ENCODE results near the gene SPATA20. TPM values are rescaled to one million over a fixed set of nuclear protein-coding genes. Genes with fewer than 3 reads are reported as not detected.
A peak's percentile ranks its signal among the peaks of the same experiment; 100 is the strongest.

Gene SPATA20
- 146 TPM in 2 replicates for total RNA-seq (2014; rRNA removed; shearing (Covaris generic))
- polyA plus RNA-seq (2016; fragmentation: Nextera tagmentation; extraction: Ambion mirVana), result 89.9 and 91.2 TPM in 2 replicates

- H3K9me3 ChIP-seq (ENCODE audit: low read depth), result no peaks in the 10 kb centered on the region
- 2% methylated on average over 26 to 32 of the region's 42 CpGs for WGBS, 2 experiments (ENCODE audit: low coverage in 1 of 2, low lambda C conversion rate in 2 of 2, missing lambda C conversion rate in 2 of 2)
- H3K79me2 ChIP-seq (ENCODE audit: insufficient read depth), result peaks cover 15% of the 10 kb centered on the region
- no peaks in the 10 kb centered on the region for H4K20me1 ChIP-seq (ENCODE audit: insufficient read depth)
- peaks cover 15% of the 10 kb centered on the region for H3K4me1 ChIP-seq (ENCODE audit: insufficient read depth)
- peak within 1 kb of the TSS; percentile 81 for H2AFZ ChIP-seq
- H3K4me3 ChIP-seq, result peak within 1 kb of the TSS; percentile 81
- peak within 1 kb of the TSS; percentile 96 for H3K4me2 ChIP-seq (ENCODE audit: unreplicated experiment)
- no peaks in the 10 kb centered on the region for H3F3A ChIP-seq (ENCODE audit: insufficient read depth)
- H3K9ac ChIP-seq, result peak within 1 kb of the TSS; percentile 85
- no peaks in the 10 kb centered on the region for H3K27me3 ChIP-seq (replicated peaks; ENCODE audit: insufficient read depth)
- TF ChIP-seq EZH2phosphoT487 (IDR thresholded peaks at IDR 0.05; ENCODE audit: insufficient read depth, low read depth) (no peak), EZH2 (IDR thresholded peaks at IDR 0.05; ENCODE audit: insufficient read depth, poor library complexity, severe bottlenecking) (no peak)
- peak; percentile 97 for DNase-seq
- 0 out of 2 replicates have a peak within 1 kb of the TSS, but pooled peaks have one; percentile 23 for H3K27ac ChIP-seq
- no peaks in the 10 kb centered on the region for H3K36me3 ChIP-seq (ENCODE audit: low read depth)
- in situ Hi-C loops (cut with MboI), result loop anchor here (5.0 kb wide), 1 partner anchor 150 kb away; no protein-coding TSS in a partner anchor
- no peaks in the 10 kb centered on the region for H3K9me2 ChIP-seq (ENCODE audit: insufficient read depth)
These were observed at the start of gene SPATA20 for GRCh38 chr17:50547035-50547735. TSS of gene SPATA20 (plus strand) at chr17:50547174. CDS start at chr17:50547209, 35 bp downstream.

GRCh38 chr17:50498021-50498874, 48.7 kb upstream of the SPATA20 start:
- no peaks in the 10 kb centered on the region for H3K79me2 ChIP-seq (ENCODE audit: insufficient read depth)
- H3K9ac ChIP-seq, result no peak overlapping the region
- H3K9me2 ChIP-seq (ENCODE audit: insufficient read depth), result no peaks in the 10 kb centered on the region
- H3K9me3 ChIP-seq (ENCODE audit: low read depth), result no peaks in the 10 kb centered on the region
- no peak overlapping the region for H3K4me3 ChIP-seq
- DNase-seq, result no peak
- no peak overlapping the region for H2AFZ ChIP-seq
- no peaks in the 10 kb centered on the region for H3F3A ChIP-seq (ENCODE audit: insufficient read depth)
- no peaks in the 10 kb centered on the region for H3K27me3 ChIP-seq (replicated peaks; ENCODE audit: insufficient read depth)
- peaks cover 5% of the 10 kb centered on the region; the same call in 1 of the 2 replicates for H3K4me1 ChIP-seq (ENCODE audit: insufficient read depth)
- 85% methylated on average over 7 of the region's 7 CpGs for whole genome bisulfite sequencing, 2 experiments (ENCODE audit: low coverage in 1 of 2, low lambda C conversion rate in 2 of 2, missing lambda C conversion rate in 2 of 2)
- no peaks in the 10 kb centered on the region for H3K36me3 ChIP-seq (ENCODE audit: low read depth)
- in situ Hi-C loops (cut with MboI), result loop anchor here (25.0 kb wide), 1 partner anchor 89 kb away; no protein-coding TSS in a partner anchor
- TF ChIP-seq EZH2phosphoT487 (IDR thresholded peaks at IDR 0.05; ENCODE audit: insufficient read depth, low read depth) (no peak), EZH2 (IDR thresholded peaks at IDR 0.05; ENCODE audit: insufficient read depth, poor library complexity, severe bottlenecking) (no peak)
- no peak overlapping the region for H3K27ac ChIP-seq
- H3K4me2 ChIP-seq (ENCODE audit: unreplicated experiment), result no peak overlapping the region
- H4K20me1 ChIP-seq (ENCODE audit: insufficient read depth), result no peaks in the 10 kb centered on the region

- H3K4me3 ChIP-seq, result no peak overlapping the region
- no peaks in the 10 kb centered on the region for H4K20me1 ChIP-seq (ENCODE audit: insufficient read depth)
- in situ Hi-C loops (cut with MboI), result loop anchor here (25.0 kb wide), 1 partner anchor 88 kb away; no protein-coding TSS in a partner anchor
- H3K9me3 ChIP-seq (ENCODE audit: low read depth), result no peaks in the 10 kb centered on the region
- no peaks in the 10 kb centered on the region for H3K9me2 ChIP-seq (ENCODE audit: insufficient read depth)
- no peak for DNase-seq
- no peak overlapping the region for H3K4me2 ChIP-seq (ENCODE audit: unreplicated experiment)
- no peaks in the 10 kb centered on the region for H3K36me3 ChIP-seq (ENCODE audit: low read depth)
- no peak for TF ChIP-seq EZH2phosphoT487 (IDR thresholded peaks at IDR 0.05; ENCODE audit: insufficient read depth, low read depth)
- TF ChIP-seq EZH2 (IDR thresholded peaks at IDR 0.05; ENCODE audit: insufficient read depth, poor library complexity, severe bottlenecking), result no peak
- H3K27ac ChIP-seq, result no peak overlapping the region
- no peak overlapping the region for H2AFZ ChIP-seq
- peaks cover 5% of the 10 kb centered on the region; the same call in 1 of the 2 replicates for H3K4me1 ChIP-seq (ENCODE audit: insufficient read depth)
- H3K79me2 ChIP-seq (ENCODE audit: insufficient read depth), result no peaks in the 10 kb centered on the region
- no peak overlapping the region for H3K9ac ChIP-seq
- no peaks in the 10 kb centered on the region for H3F3A ChIP-seq (ENCODE audit: insufficient read depth)
- no peaks in the 10 kb centered on the region for H3K27me3 ChIP-seq (replicated peaks; ENCODE audit: insufficient read depth)
These were observed 47.7 kb upstream of the SPATA20 start for GRCh38 chr17:50499270-50499669.

- DNase-seq, result no peak
- no peaks in the 10 kb centered on the region for H3K9me2 ChIP-seq (ENCODE audit: insufficient read depth)
- H3K79me2 ChIP-seq (ENCODE audit: insufficient read depth), result no peaks in the 10 kb centered on the region
- TF ChIP-seq EZH2 (IDR thresholded peaks at IDR 0.05; ENCODE audit: insufficient read depth, poor library complexity, severe bottlenecking) (no peak), EZH2phosphoT487 (IDR thresholded peaks at IDR 0.05; ENCODE audit: insufficient read depth, low read depth) (no peak)
- in situ Hi-C loops (cut with MboI), result loop anchor here (25.0 kb wide), 2 partner anchors 88 to 463 kb away; no protein-coding TSS in a partner anchor
- no peaks in the 10 kb centered on the region for H3K9me3 ChIP-seq (ENCODE audit: low read depth)
- H3K9ac ChIP-seq, result no peak overlapping the region
- H3K36me3 ChIP-seq (ENCODE audit: low read depth), result no peaks in the 10 kb centered on the region
- 87 to 97% methylated on average over 2 of the region's 2 CpGs for WGBS, 2 experiments (ENCODE audit: low coverage in 1 of 2, low lambda C conversion rate in 2 of 2, missing lambda C conversion rate in 2 of 2)
- no peak overlapping the region for H3K4me3 ChIP-seq
- peaks cover 5% of the 10 kb centered on the region; the same call in 1 of the 2 replicates for H3K4me1 ChIP-seq (ENCODE audit: insufficient read depth)
- H2AFZ ChIP-seq, result no peak overlapping the region
- H3K27me3 ChIP-seq (replicated peaks; ENCODE audit: insufficient read depth), result no peaks in the 10 kb centered on the region
- no peak overlapping the region for H3K27ac ChIP-seq
- no peaks in the 10 kb centered on the region for H3F3A ChIP-seq (ENCODE audit: insufficient read depth)
- no peaks in the 10 kb centered on the region for H4K20me1 ChIP-seq (ENCODE audit: insufficient read depth)
- H3K4me2 ChIP-seq (ENCODE audit: unreplicated experiment), result no peak overlapping the region
These were observed 47.3 kb upstream of the SPATA20 start for GRCh38 chr17:50499721-50500120.
